SK-N-SH (cell line): ENCODE data around the gene STAT1.

Experiments
- CTCF ChIP-seq: fragments of 200-600 bp; sonication (generic); IDR thresholded peaks from 2 replicates; pipeline ENCODE4 v1.6.1; 2017; ENCODE audit warnings: antibody characterized with exemption, mild to moderate bottlenecking, moderate library complexity
- IRF3 ChIP-seq: fragments of 150-350 bp; IDR thresholded peaks from 2 replicates; pipeline ENCODE4 v1.6.1; 2016; ENCODE audit warnings: mild to moderate bottlenecking, low read depth, low read length
- MEF2A ChIP-seq: IDR thresholded peaks from 2 replicates; pipeline ENCODE4 v1.4.0; 2012; ENCODE audit warnings: low read depth, borderline replicate concordance
- TCF12 ChIP-seq: IDR thresholded peaks from 2 replicates; pipeline ENCODE4 v1.4.0; 2012
- YY1 ChIP-seq: IDR thresholded peaks from 2 replicates; pipeline ENCODE4 v1.4.0; 2012; ENCODE audit warnings: low read depth, mild to moderate bottlenecking

GRCh38 chr2:190981733-190982132 is 32.2 kb downstream of the STAT1 start:
- TF ChIP-seq CTCF (no peak), YY1 (no peak), MEF2A (no peak), IRF3 (no peak), TCF12 (no peak)
